ENCODE measurements around the gene ZMIZ1.

- TF ChIP-seq, protein P1, sequence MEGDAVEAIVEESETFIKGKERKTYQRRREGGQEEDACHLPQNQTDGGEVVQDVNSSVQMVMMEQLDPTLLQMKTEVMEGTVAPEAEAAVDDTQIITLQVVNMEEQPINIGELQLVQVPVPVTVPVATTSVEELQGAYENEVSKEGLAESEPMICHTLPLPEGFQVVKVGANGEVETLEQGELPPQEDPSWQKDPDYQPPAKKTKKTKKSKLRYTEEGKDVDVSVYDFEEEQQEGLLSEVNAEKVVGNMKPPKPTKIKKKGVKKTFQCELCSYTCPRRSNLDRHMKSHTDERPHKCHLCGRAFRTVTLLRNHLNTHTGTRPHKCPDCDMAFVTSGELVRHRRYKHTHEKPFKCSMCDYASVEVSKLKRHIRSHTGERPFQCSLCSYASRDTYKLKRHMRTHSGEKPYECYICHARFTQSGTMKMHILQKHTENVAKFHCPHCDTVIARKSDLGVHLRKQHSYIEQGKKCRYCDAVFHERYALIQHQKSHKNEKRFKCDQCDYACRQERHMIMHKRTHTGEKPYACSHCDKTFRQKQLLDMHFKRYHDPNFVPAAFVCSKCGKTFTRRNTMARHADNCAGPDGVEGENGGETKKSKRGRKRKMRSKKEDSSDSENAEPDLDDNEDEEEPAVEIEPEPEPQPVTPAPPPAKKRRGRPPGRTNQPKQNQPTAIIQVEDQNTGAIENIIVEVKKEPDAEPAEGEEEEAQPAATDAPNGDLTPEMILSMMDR (IDR thresholded peaks at IDR 0.05; ENCODE audit: low read depth, low read length), result no peak
- TF ChIP-seq MAX (IDR thresholded peaks at IDR 0.05; ENCODE audit: low read depth, low read length), result no peak
These were observed 105.0 kb downstream of the ZMIZ1 start for GRCh38 chr10:79173582-79174262.

Data from NB4 (cell line).